ENCODE results near the gene SCGB1A1.

Gene SCGB1A1

DNA sequence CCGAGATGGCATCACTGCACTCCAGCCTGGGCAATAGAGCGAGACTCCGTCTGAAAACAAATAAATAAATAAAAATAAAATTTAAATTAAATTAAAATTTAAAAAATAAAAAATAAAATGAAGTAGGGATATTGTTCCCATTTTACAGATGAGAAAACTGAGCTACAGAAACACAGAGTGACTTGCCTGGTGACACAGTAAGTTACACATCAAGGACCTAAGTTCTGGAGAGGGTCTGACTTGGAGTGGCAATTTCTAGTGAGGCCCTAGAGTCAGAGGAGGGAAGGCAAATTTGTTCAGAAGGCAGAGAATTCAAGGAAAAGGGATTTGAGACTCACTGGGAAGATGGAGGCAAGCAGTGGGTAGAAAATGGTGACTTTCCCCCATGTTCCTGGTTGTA lies 2.0 kb downstream of the SCGB1A1 start:
- no peak for DNase-seq
- TF ChIP-seq, protein P1, sequence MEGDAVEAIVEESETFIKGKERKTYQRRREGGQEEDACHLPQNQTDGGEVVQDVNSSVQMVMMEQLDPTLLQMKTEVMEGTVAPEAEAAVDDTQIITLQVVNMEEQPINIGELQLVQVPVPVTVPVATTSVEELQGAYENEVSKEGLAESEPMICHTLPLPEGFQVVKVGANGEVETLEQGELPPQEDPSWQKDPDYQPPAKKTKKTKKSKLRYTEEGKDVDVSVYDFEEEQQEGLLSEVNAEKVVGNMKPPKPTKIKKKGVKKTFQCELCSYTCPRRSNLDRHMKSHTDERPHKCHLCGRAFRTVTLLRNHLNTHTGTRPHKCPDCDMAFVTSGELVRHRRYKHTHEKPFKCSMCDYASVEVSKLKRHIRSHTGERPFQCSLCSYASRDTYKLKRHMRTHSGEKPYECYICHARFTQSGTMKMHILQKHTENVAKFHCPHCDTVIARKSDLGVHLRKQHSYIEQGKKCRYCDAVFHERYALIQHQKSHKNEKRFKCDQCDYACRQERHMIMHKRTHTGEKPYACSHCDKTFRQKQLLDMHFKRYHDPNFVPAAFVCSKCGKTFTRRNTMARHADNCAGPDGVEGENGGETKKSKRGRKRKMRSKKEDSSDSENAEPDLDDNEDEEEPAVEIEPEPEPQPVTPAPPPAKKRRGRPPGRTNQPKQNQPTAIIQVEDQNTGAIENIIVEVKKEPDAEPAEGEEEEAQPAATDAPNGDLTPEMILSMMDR (IDR thresholded peaks at IDR 0.05; ENCODE audit: low read depth, low read length) = no peak
- H3K27me3 ChIP-seq (ENCODE audit: insufficient read depth, low read depth, severe bottlenecking) = no peaks in the 10 kb centered on the region

DNA sequence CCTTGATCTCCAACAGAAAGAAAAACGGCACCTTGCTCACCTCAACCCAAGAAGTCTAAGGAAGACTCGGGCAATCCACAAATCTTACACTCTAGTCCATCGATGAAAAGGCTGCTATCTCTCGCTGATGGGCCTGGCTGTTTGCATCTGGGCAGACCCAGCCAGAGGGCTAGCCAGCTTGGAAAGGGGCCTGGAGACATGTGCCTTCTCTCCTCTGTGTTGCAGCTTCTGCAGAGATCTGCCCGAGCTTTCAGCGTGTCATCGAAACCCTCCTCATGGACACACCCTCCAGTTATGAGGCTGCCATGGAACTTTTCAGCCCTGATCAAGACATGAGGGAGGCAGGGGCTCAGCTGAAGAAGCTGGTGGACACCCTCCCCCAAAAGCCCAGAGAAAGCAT lies 3.2 kb downstream of the SCGB1A1 start:
- H3K4me3 ChIP-seq (ENCODE audit: low read depth, low read length) = no peak overlapping the region
- H3K27ac ChIP-seq = no peak overlapping the region
- H3K36me3 ChIP-seq = no peaks in the 10 kb centered on the region
- no peaks in the 10 kb centered on the region for H3K27me3 ChIP-seq (ENCODE audit: insufficient read depth, low read depth, severe bottlenecking)
- TF ChIP-seq, protein P1 (IDR thresholded peaks at IDR 0.05; ENCODE audit: low read depth, low read length) = no peak
- H3K9me3 ChIP-seq (ENCODE audit: severe bottlenecking) = no peaks in the 10 kb centered on the region
- DNase-seq = no peak

More for the DNA sequence above, 2.0 kb downstream of the SCGB1A1 start:
- no peaks in the 10 kb centered on the region for H3K36me3 ChIP-seq
- no peak overlapping the region for H3K4me3 ChIP-seq (ENCODE audit: low read depth, low read length)
- no peak overlapping the region for H3K27ac ChIP-seq
- H3K9me3 ChIP-seq (ENCODE audit: severe bottlenecking) = no peaks in the 10 kb centered on the region

DNA sequence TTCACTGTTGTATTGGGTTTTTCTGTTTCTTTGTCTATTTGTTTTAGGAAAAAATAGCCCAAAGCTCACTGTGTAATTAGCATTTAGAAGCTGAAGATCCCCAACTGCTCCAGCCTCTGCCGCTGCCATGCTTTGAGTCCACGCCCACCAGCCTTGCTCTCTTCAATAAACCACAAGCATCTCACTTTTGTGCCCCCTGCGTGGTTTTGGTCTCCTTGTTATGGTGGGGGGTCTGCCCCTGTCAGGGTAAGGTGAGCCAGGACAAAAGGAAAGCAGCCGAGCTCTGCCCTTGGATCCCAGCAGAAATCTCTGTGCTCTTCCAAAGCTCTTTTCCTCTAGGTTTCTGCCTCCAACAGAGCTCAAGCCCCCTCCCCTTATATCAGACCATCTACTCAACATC lies 4.2 kb downstream of the SCGB1A1 start:
- H3K36me3 ChIP-seq = no peaks in the 10 kb centered on the region
- no peak overlapping the region for H3K4me3 ChIP-seq (ENCODE audit: low read depth, low read length)
- DNase-seq = no peak
- TF ChIP-seq, protein P1 (IDR thresholded peaks at IDR 0.05; ENCODE audit: low read depth, low read length) = no peak
- H3K9me3 ChIP-seq (ENCODE audit: severe bottlenecking) = no peaks in the 10 kb centered on the region
- no peaks in the 10 kb centered on the region for H3K27me3 ChIP-seq (ENCODE audit: insufficient read depth, low read depth, severe bottlenecking)
- no peak overlapping the region for H3K27ac ChIP-seq

DNA sequence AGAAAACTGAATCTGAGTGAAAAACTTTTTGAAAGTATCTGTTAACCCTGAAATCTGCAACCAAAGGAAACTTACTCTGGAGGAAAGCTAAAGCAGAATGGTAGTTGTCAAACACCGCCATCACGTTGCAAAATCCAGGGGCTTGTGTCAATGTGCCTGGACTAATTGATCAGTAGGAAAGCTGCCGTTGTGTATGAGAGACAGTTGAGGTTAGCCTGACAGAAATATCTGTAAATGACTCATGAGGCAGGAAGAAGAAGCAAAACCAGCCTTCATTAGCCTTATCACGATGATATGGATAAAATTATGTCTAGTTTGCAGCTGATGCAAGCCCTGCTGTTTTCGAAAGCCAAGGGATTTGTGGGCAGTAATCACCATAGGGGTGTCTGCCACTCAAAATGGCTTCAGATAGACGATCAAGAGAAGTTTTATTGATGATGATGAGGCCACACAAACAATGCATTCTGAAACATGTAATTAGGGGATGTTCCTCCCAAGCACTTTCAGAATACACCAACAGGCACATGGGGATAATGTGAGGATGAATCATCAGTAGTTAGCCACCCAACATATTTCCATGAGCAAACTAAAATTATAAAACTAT lies 8.9 kb downstream of the SCGB1A1 start:
- Histone ChIP-seq H3K36me3 (no peaks in the 10 kb centered on the region), H3K27me3 (ENCODE audit: insufficient read depth, low read depth, severe bottlenecking) (no peaks in the 10 kb centered on the region), H3K27ac (no peak overlapping the region), H3K9me3 (ENCODE audit: severe bottlenecking) (no peaks in the 10 kb centered on the region), H3K4me3 (ENCODE audit: low read depth, low read length) (no peak overlapping the region)
- DNase-seq = no peak
- TF ChIP-seq, protein P1 (IDR thresholded peaks at IDR 0.05; ENCODE audit: low read depth, low read length) = no peak

DNA sequence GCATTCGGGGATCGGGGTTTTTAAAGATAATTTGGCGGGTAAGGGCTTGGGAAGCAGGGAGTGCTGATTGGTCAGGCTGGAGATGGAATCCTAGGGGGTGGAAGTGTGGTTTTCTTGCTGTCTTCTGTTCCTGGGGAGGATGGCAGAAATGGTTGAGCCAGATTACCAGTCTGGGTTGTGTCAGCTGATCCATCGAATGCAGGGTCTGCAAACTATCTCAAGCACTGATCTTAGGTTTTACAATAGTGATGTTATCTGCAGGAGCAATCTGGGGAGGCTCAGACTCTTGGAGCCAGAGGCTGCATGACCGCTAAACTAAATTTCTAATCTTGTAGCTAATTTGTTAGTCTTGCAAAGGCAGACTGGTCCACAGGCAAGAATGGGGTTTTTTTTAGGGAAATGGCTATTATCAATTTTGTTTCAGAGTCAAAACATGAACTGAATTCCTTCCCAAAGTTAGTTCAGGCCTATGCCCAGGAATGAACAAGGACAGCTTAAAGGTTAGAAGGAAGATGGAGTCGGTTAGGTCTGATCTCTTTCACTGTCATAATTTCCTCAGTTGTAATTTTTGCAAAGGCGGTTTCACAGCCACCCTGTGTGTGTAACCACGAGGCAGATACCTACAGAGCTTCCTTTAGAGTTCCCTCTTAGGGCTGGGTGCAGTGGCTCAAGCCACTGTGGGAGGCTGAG lies 10.2 kb downstream of the SCGB1A1 start:
- TF ChIP-seq, protein P1 (IDR thresholded peaks at IDR 0.05; ENCODE audit: low read depth, low read length) = no peak
- DNase-seq = no peak
- Histone ChIP-seq H3K27ac (no peak overlapping the region), H3K27me3 (ENCODE audit: insufficient read depth, low read depth, severe bottlenecking) (no peaks in the 10 kb centered on the region), H3K4me3 (ENCODE audit: low read depth, low read length) (no peak overlapping the region), H3K9me3 (ENCODE audit: severe bottlenecking) (no peaks in the 10 kb centered on the region), H3K36me3 (no peaks in the 10 kb centered on the region)

Measured in WERI-Rb-1 (cell line).